MM.1S (cell line): Measurements from ENCODE around the gene P2RX6.

Source experiments
- DNase-seq: peaks from one replicate; pipeline ENCODE4 v3.0.0-alpha.2; 2015
- H2AFZ ChIP-seq: fragments of 300-600 bp; sonication (generic); 2 replicates; pipeline ENCODE4 v1.6.0; 2016; ENCODE audit warnings: antibody characterized with exemption, low read length
- H3F3A ChIP-seq: fragments of 300-600 bp; sonication (generic); 2 replicates; pipeline ENCODE4 v1.6.1; 2016; ENCODE audit warnings: mild to moderate bottlenecking, antibody characterized with exemption, low read length, moderate library complexity, mixed read lengths; ENCODE audit not compliant: insufficient read depth
- H3K27ac ChIP-seq: fragments of 300-600 bp; sonication (generic); 2 replicates; pipeline ENCODE4 v1.5.1; 2016; ENCODE audit warnings: mild to moderate bottlenecking, low read length
- H3K27me3 ChIP-seq: fragments of 300-600 bp; sonication (generic); replicated peaks from 2 replicates; pipeline ENCODE4 v1.6.0; 2016; ENCODE audit warnings: low read length; ENCODE audit not compliant: insufficient read depth
- H3K36me3 ChIP-seq: fragments of 300-600 bp; sonication (generic); replicated peaks from 2 replicates; pipeline ENCODE4 v1.6.1; 2016; ENCODE audit warnings: mild to moderate bottlenecking, low read length, mixed read lengths; ENCODE audit not compliant: insufficient read depth
- H3K4me1 ChIP-seq: fragments of 300-600 bp; sonication (generic); 2 replicates; pipeline ENCODE4 v1.6.1; 2016; ENCODE audit warnings: low read length, mixed read lengths
- H3K4me2 ChIP-seq: fragments of 300-600 bp; sonication (generic); 2 replicates; pipeline ENCODE4 v1.6.0; 2016; ENCODE audit warnings: low read depth, low read length
- H3K4me3 ChIP-seq: fragments of 300-600 bp; sonication (generic); 2 replicates; pipeline ENCODE4 v1.5.1; 2016; ENCODE audit warnings: low read length, mixed read lengths
- H3K79me2 ChIP-seq: fragments of 300-600 bp; sonication (generic); 2 replicates; pipeline ENCODE4 v1.6.1; 2016; ENCODE audit warnings: mixed run types, low read length, mixed read lengths
- H3K9ac ChIP-seq: fragments of 300-600 bp; sonication (generic); 2 replicates; pipeline ENCODE4 v1.6.1; 2016; ENCODE audit warnings: low read length, mixed read lengths
- H3K9me2 ChIP-seq: fragments of 300-600 bp; sonication (generic); replicated peaks from 2 replicates; pipeline ENCODE4 v1.6.1; 2016; ENCODE audit warnings: mild to moderate bottlenecking, low read length, mixed read lengths; ENCODE audit not compliant: insufficient read depth
- H3K9me3 ChIP-seq: fragments of 300-600 bp; sonication (generic); replicated peaks from 2 replicates; pipeline ENCODE4 v1.6.1; 2016; ENCODE audit warnings: mild to moderate bottlenecking, low read length, mixed read lengths; ENCODE audit not compliant: insufficient read depth
- H4K20me1 ChIP-seq: fragments of 300-600 bp; sonication (generic); 2 replicates; pipeline ENCODE4 v1.6.1; 2016; ENCODE audit warnings: mild to moderate bottlenecking, low read length, moderate library complexity, mixed read lengths; ENCODE audit not compliant: insufficient read depth
- CTCF ChIP-seq: fragments of 300-600 bp; sonication (generic); IDR thresholded peaks from 2 replicates; pipeline ENCODE4 v1.5.1; 2016; ENCODE audit warnings: antibody characterized with exemption, low read length, mixed read lengths
- EZH2 ChIP-seq: fragments of 300-600 bp; sonication (generic); optimal IDR thresholded peaks from 2 replicates; pipeline ENCODE3; 2017; ENCODE audit warnings: low read depth, mild to moderate bottlenecking, antibody characterized with exemption, low read length, mixed read lengths
- EZH2phosphoT487 ChIP-seq: fragments of 300-600 bp; sonication (generic); IDR thresholded peaks from 2 replicates; pipeline ENCODE4 v1.6.1; 2018; ENCODE audit warnings: antibody characterized with exemption, low read length

P2RX6 gene

GRCh38 chr22:21025266-21025665 lies 10.3 kb downstream of the P2RX6 start:
- Histone ChIP-seq H2AFZ (no peak overlapping the region), H3K27ac (no peak overlapping the region), H3K4me2 (no peak overlapping the region), H3K27me3 (peaks cover 19% of the 10 kb centered on the region), H3K9me3 (no peaks in the 10 kb centered on the region), H3K9ac (no peak overlapping the region), H3K36me3 (no peaks in the 10 kb centered on the region), H4K20me1 (no peaks in the 10 kb centered on the region), H3F3A (no peaks in the 10 kb centered on the region), H3K79me2 (no peaks in the 10 kb centered on the region), H3K4me3 (no peak overlapping the region), H3K4me1 (no peaks in the 10 kb centered on the region; the same call in 1 of the 2 replicates), H3K9me2 (no peaks in the 10 kb centered on the region)
- no peak for DNase-seq
- no peak for TF ChIP-seq EZH2phosphoT487
- no peak for TF ChIP-seq EZH2
- TF ChIP-seq CTCF: no peak

- Histone ChIP-seq H3K79me2 (no peaks in the 10 kb centered on the region), H3K4me3 (no peak overlapping the region), H3K36me3 (no peaks in the 10 kb centered on the region), H3K27me3 (peaks cover 26% of the 10 kb centered on the region), H3K9me3 (no peaks in the 10 kb centered on the region), H3K9me2 (no peaks in the 10 kb centered on the region), H3F3A (no peaks in the 10 kb centered on the region), H2AFZ (no peak overlapping the region), H3K4me1 (no peaks in the 10 kb centered on the region; the same call in 1 of the 2 replicates), H3K9ac (no peak overlapping the region), H4K20me1 (no peaks in the 10 kb centered on the region), H3K4me2 (no peak overlapping the region), H3K27ac (no peak overlapping the region)
- no peak for DNase-seq
- TF ChIP-seq EZH2phosphoT487 (no peak), CTCF (no peak), EZH2 (no peak)
Measured at GRCh38 chr22:21025763-21026755, 11.1 kb downstream of the P2RX6 start.

GRCh38 chr22:21026783-21027692 lies 12.1 kb downstream of the P2RX6 start:
- DNase-seq: no peak
- H3K27ac ChIP-seq: no peak overlapping the region
- no peaks in the 10 kb centered on the region for H3F3A ChIP-seq
- no peaks in the 10 kb centered on the region for H3K9me3 ChIP-seq
- H3K79me2 ChIP-seq: no peaks in the 10 kb centered on the region
- H3K27me3 ChIP-seq: peaks cover 29% of the 10 kb centered on the region
- H3K4me2 ChIP-seq: no peak overlapping the region
- no peaks in the 10 kb centered on the region for H4K20me1 ChIP-seq
- no peak overlapping the region for H2AFZ ChIP-seq
- H3K4me1 ChIP-seq: no peaks in the 10 kb centered on the region; the same call in 1 of the 2 replicates
- H3K4me3 ChIP-seq: no peak overlapping the region
- no peaks in the 10 kb centered on the region for H3K9me2 ChIP-seq
- no peaks in the 10 kb centered on the region for H3K36me3 ChIP-seq
- H3K9ac ChIP-seq: no peak overlapping the region
- TF ChIP-seq EZH2phosphoT487: no peak
- no peak for TF ChIP-seq CTCF
- no peak for TF ChIP-seq EZH2
